ENCODE measurements around the gene SPDL1.

DNA sequence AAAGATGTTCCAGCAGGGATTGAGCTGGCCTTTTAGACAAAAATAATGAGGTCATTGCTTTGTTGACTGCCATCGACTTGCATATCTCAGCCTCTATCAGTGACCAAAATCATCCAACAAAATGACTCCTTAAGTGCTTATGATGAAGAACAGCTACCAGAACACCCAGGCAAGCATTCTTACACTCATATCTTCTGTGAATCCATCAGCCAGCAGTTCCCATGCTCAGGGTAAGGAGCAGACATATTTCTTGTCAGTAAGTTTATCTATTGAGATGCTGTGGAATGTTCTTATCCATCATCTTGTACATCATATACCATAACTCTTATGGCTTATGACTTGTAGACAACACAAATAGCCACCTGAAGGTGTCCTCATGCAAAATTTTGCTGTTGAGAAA, 20.2 kb upstream of the SPDL1 start:
- TF ChIP-seq, protein P1, sequence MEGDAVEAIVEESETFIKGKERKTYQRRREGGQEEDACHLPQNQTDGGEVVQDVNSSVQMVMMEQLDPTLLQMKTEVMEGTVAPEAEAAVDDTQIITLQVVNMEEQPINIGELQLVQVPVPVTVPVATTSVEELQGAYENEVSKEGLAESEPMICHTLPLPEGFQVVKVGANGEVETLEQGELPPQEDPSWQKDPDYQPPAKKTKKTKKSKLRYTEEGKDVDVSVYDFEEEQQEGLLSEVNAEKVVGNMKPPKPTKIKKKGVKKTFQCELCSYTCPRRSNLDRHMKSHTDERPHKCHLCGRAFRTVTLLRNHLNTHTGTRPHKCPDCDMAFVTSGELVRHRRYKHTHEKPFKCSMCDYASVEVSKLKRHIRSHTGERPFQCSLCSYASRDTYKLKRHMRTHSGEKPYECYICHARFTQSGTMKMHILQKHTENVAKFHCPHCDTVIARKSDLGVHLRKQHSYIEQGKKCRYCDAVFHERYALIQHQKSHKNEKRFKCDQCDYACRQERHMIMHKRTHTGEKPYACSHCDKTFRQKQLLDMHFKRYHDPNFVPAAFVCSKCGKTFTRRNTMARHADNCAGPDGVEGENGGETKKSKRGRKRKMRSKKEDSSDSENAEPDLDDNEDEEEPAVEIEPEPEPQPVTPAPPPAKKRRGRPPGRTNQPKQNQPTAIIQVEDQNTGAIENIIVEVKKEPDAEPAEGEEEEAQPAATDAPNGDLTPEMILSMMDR (conservative IDR thresholded peaks at IDR 0.05; ENCODE audit: low read depth, low read length) = no peak
- TF ChIP-seq EZH2 (IDR thresholded peaks at IDR 0.05; ENCODE audit: low read length, unreplicated experiment) (no peak), EZH2phosphoT487 (IDR thresholded peaks at IDR 0.05; ENCODE audit: borderline replicate concordance, low read length) (no peak)
